ENCODE data around the gene PFN3.
A peak's percentile ranks its signal among the peaks of the same experiment; 100 is the strongest.

Gene PFN3

GRCh38 chr5:177390363-177391300, 9.8 kb downstream of the PFN3 start:
- TF ChIP-seq CTCF (IDR thresholded peaks at IDR 0.05) = peak; percentile 90

GRCh38 chr5:177389241-177390169, 11.0 kb downstream of the PFN3 start:
- TF ChIP-seq CTCF (IDR thresholded peaks at IDR 0.05) = no peak

- no peak for TF ChIP-seq CTCF (IDR thresholded peaks at IDR 0.05)
Measured at GRCh38 chr5:177388521-177389052, 11.9 kb downstream of the PFN3 start.

- no peak for TF ChIP-seq CTCF (IDR thresholded peaks at IDR 0.05)
Measured at GRCh38 chr5:177387405-177387804, 13.1 kb downstream of the PFN3 start.

- no peak for TF ChIP-seq CTCF (IDR thresholded peaks at IDR 0.05)
Measured at GRCh38 chr5:177386542-177386941, 13.9 kb downstream of the PFN3 start.

GRCh38 chr5:177385720-177386119, 14.7 kb downstream of the PFN3 start:
- no peak for TF ChIP-seq CTCF (IDR thresholded peaks at IDR 0.05)

GRCh38 chr5:177384134-177384533, 16.3 kb downstream of the PFN3 start, which contains the start of gene SLC34A1:
SLC34A1 (plus strand) TSS chr5:177384434; CDS start chr5:177385742, 1,308 bp downstream.
- TF ChIP-seq CTCF (IDR thresholded peaks at IDR 0.05) = no peak
